ENCODE measurements around the gene ANAPC2.
A peak's percentile ranks its signal among the peaks of the same experiment; 100 is the strongest.

Gene ANAPC2

GRCh38 chr9:137172901-137173795 lies 15.2 kb downstream of the ANAPC2 start:
- DNase-seq: no peak

GRCh38 chr9:137171149-137171900 lies 17.0 kb downstream of the ANAPC2 start:
- no peak for DNase-seq

GRCh38 chr9:137170486-137171148 lies 17.7 kb downstream of the ANAPC2 start:
- no peak for DNase-seq

- DNase-seq: no peak
Observed at GRCh38 chr9:137169896-137170358, 18.4 kb downstream of the ANAPC2 start, which contains the start of gene LRRC26. Gene LRRC26 (minus strand): TSS chr9:137170051. CDS start chr9:137169943, 108 bp downstream.

GRCh38 chr9:137168904-137169856 lies 19.2 kb downstream of the ANAPC2 start:
- no peak for DNase-seq

- no peak for DNase-seq
Observed at GRCh38 chr9:137168573-137168903, 19.8 kb downstream of the ANAPC2 start.

GRCh38 chr9:137167747-137168572 lies 20.4 kb downstream of the ANAPC2 start:
- DNase-seq: no peak

GRCh38 chr9:137167277-137167746 lies 21.0 kb downstream of the ANAPC2 start:
- no peak for DNase-seq

- no peak for DNase-seq
Observed at GRCh38 chr9:137166380-137167229, 21.8 kb downstream of the ANAPC2 start.

- DNase-seq: no peak
Observed at GRCh38 chr9:137165250-137165836, 23.0 kb downstream of the ANAPC2 start.

- DNase-seq: no peak
Observed at GRCh38 chr9:137164370-137165249, 23.8 kb downstream of the ANAPC2 start.

- no peak for DNase-seq
Observed at GRCh38 chr9:137163805-137164204, 24.6 kb downstream of the ANAPC2 start.

GRCh38 chr9:137163365-137163715 lies 25.0 kb downstream of the ANAPC2 start:
- no peak for DNase-seq

GRCh38 chr9:137162505-137163364 lies 25.6 kb downstream of the ANAPC2 start:
- peak in 1 of 2 donors; percentile 12 for DNase-seq

GRCh38 chr9:137161558-137162486 lies 26.5 kb downstream of the ANAPC2 start:
- DNase-seq: no peak
